Progenitor cell of endocrine pancreas (in vitro differentiated cells): ENCODE measurements around the gene SRGAP2C. TPM values are rescaled to one million over a fixed set of nuclear protein-coding genes. Genes with fewer than 3 reads are reported as not detected.
"Not testable (repeated sequence)": the region's sequence is repeated elsewhere in the genome, so short reads cannot be mapped to it uniquely, and the experiment has no call there.

Source experiments
- DNase-seq: peaks from one replicate; pipeline ENCODE4 v3.0.0; 2021; ENCODE audit warnings: low spot score; ENCODE audit not compliant: unreplicated experiment
- H3K27ac Mint-ChIP-seq: 2 replicates; pipeline ENCODE4 v1.8.0; 2021; ENCODE audit warnings: mild to moderate bottlenecking, moderate library complexity, mixed read lengths
- H3K27me3 Mint-ChIP-seq: 2 replicates; pipeline ENCODE4 v1.8.0; 2021; ENCODE audit warnings: mixed read lengths
- H3K36me3 Mint-ChIP-seq: 2 replicates; pipeline ENCODE4 v1.8.0; 2022; ENCODE audit warnings: mixed read lengths; ENCODE audit not compliant: insufficient read depth
- H3K4me1 Mint-ChIP-seq: 2 replicates; pipeline ENCODE4 v1.8.0; 2021; ENCODE audit warnings: low read depth, mixed read lengths
- H3K4me3 Mint-ChIP-seq: 2 replicates; pipeline ENCODE4 v1.8.0; 2021; ENCODE audit warnings: low read depth, mild to moderate bottlenecking, moderate library complexity, mixed read lengths
- H3K9me3 Mint-ChIP-seq: 2 replicates; pipeline ENCODE4 v1.8.0; 2021; ENCODE audit warnings: low read depth, mixed read lengths
- total RNA-seq: library from RNA; stranded (reverse); gene quantifications from 2 replicates; pipeline ENCODE4 v1.2.1, GENCODE V29; 2021

Gene SRGAP2C
- total RNA-seq, 1 donor from 2014 or later: 14.4 TPM

DNA sequence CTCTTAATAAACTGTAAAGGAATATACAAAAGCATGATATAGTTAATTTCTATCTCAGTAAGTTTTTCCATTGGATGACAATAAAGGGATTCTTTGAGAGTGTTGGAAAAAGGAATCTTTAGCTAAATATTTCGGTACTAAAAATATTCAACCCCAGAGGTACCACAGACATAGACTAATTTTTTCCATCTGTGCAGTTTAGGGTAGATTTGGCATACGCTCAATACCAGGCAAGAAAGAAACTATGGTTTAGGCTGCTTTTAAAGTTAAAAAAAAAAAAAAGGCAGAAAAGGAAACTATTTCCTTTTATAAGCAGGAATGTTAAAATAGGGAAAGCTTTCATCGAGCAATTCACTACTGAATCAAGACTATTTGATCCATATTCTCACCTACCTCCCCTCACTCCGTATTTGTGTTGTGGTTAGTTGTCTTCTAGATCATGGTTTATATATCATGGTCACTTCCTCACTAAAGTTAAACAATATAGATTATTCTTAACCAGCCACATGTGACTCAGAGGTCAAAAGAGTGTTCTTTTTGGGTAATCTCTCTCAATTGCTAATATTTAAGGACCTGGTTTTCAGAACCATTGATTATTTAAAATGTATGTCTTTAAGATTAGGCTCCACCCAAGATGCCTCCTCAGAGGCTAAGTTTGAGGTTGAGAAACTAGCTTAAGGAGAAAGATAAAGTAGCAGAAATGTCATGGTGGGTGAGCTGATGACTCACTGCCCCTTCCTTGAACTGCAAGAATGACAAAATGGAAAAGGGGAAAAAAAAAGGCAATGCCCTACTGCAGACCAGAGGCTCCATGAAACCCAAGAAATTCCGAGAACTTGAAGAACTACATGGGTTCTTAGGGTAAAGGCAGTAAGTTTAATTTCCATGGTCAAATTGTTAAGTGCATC, 20.7 kb upstream of the SRGAP2C start:
- not testable (repeated sequence) for H3K4me1 Mint-ChIP-seq, H3K9me3 Mint-ChIP-seq

GRCh38 chr1:121165296-121165695, 19.5 kb upstream of the SRGAP2C start:
- H3K27me3 Mint-ChIP-seq, H3K27ac Mint-ChIP-seq, H3K4me3 Mint-ChIP-seq, DNase-seq, H3K36me3 Mint-ChIP-seq, H3K4me1 Mint-ChIP-seq, H3K9me3 Mint-ChIP-seq: not testable (repeated sequence)

More for the DNA sequence above, 20.7 kb upstream of the SRGAP2C start:
- H3K27me3 Mint-ChIP-seq, DNase-seq, H3K4me3 Mint-ChIP-seq, H3K36me3 Mint-ChIP-seq, H3K27ac Mint-ChIP-seq: not testable (repeated sequence)

GRCh38 chr1:121167225-121167738, 17.5 kb upstream of the SRGAP2C start:
- not testable (repeated sequence) for H3K9me3 Mint-ChIP-seq, H3K4me3 Mint-ChIP-seq

GRCh38 chr1:121168152-121168668, 16.6 kb upstream of the SRGAP2C start:
- not testable (repeated sequence) for DNase-seq, H3K4me1 Mint-ChIP-seq, H3K4me3 Mint-ChIP-seq, H3K27me3 Mint-ChIP-seq, H3K36me3 Mint-ChIP-seq, H3K9me3 Mint-ChIP-seq, H3K27ac Mint-ChIP-seq

More at GRCh38 chr1:121167225-121167738, 17.5 kb upstream of the SRGAP2C start:
- H3K27me3 Mint-ChIP-seq, DNase-seq, H3K27ac Mint-ChIP-seq, H3K36me3 Mint-ChIP-seq, H3K4me1 Mint-ChIP-seq: not testable (repeated sequence)

DNA sequence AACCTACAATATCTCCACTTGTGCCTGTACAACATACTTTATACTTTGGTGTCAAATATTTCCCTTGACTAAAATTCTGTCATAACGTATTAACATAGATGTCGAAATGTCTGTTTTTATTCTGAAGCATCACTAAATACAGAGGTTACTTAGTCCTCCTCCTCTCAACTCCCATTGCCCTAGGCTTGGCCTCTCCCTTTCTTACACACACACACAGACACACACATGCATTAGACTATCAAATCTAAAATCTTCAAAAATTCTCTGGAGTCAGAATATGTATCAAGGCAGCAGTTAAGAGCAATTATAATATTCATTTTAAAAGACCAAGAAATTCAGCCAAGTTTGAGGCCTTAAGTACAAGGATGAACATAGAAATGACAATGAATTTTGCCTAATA, 8.1 kb upstream of the SRGAP2C start:
- not testable (repeated sequence) for DNase-seq, H3K9me3 Mint-ChIP-seq, H3K36me3 Mint-ChIP-seq, H3K4me3 Mint-ChIP-seq, H3K27me3 Mint-ChIP-seq, H3K27ac Mint-ChIP-seq, H3K4me1 Mint-ChIP-seq

GRCh38 chr1:121178197-121178596, 6.6 kb upstream of the SRGAP2C start:
- not testable (repeated sequence) for H3K9me3 Mint-ChIP-seq, H3K36me3 Mint-ChIP-seq, H3K27me3 Mint-ChIP-seq, DNase-seq, H3K27ac Mint-ChIP-seq, H3K4me3 Mint-ChIP-seq, H3K4me1 Mint-ChIP-seq

DNA sequence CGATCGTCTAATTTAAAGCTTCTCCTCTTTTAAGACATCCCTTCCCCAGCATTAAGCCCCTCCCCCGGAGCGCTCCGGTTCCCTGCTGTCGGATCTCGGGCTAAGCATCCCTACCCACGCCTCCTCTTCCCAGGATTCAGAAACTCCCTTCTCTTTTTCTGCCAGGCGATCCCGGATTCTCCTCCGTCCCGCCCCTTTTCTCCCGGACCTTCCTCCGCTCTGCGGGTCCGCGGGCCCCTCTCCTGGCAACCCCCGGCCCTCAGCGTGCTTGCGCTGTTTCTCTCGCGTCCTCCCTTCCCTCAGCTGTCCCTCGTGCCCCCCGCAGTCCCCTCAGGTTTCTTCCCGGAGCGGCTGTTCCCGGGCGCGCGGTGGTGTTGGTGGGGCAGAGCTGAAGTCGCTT, 908 bp upstream of the SRGAP2C start:
- H3K27ac Mint-ChIP-seq, H3K9me3 Mint-ChIP-seq, H3K4me1 Mint-ChIP-seq, H3K27me3 Mint-ChIP-seq, H3K36me3 Mint-ChIP-seq, H3K4me3 Mint-ChIP-seq, DNase-seq: not testable (repeated sequence)

- not testable (repeated sequence) for DNase-seq, H3K27ac Mint-ChIP-seq, H3K27me3 Mint-ChIP-seq, H3K36me3 Mint-ChIP-seq, H3K9me3 Mint-ChIP-seq, H3K4me1 Mint-ChIP-seq
- peak overlapping the region; percentile 85 for H3K4me3 Mint-ChIP-seq
These were observed 449 bp downstream of the SRGAP2C start for GRCh38 chr1:121185140-121185708.

DNA sequence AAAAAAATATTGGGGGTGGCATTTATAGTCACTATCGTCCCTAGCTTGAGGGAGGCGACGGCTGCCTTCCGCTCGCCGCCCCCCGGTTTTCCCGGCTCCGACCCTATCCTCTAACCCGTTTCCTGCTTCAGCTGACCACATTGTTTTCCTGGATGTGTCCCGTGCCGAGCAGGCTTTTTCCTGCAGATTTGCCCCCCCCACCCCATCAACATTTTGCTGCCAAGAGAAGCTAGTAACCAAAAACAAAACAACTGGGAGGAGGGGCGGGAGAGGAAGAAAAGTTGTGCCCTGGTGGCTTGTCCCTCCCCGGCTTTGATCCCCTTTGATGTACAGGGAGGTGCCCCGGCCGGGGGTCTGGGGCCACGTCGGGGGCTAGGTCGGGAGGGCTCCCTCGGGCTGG, 1.4 kb downstream of the SRGAP2C start:
- H3K4me1 Mint-ChIP-seq, H3K27me3 Mint-ChIP-seq, H3K27ac Mint-ChIP-seq, DNase-seq, H3K9me3 Mint-ChIP-seq, H3K36me3 Mint-ChIP-seq, H3K4me3 Mint-ChIP-seq: not testable (repeated sequence)

DNA sequence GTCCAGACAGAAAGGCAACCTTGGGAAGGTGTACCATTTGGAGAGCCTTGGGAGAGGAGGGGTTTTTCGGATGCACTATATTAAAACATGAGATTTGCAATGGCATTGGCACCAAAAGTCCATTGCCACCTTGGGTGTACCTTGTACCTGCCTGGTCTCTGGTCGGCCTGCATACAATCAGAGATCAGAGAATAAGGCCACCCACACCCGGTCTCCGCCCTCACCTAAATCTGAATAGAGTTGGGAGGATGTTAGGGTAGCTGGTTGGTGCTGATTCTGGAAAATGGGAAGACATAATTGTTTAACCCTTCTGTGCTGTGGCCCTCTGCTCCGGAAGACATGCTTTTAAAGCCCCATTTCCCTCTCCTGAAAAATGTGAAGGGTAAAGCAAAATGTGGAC, 3.1 kb downstream of the SRGAP2C start:
- H3K9me3 Mint-ChIP-seq, H3K27ac Mint-ChIP-seq, H3K4me3 Mint-ChIP-seq, H3K4me1 Mint-ChIP-seq, DNase-seq, H3K27me3 Mint-ChIP-seq, H3K36me3 Mint-ChIP-seq: not testable (repeated sequence)

- DNase-seq, H3K9me3 Mint-ChIP-seq, H3K27ac Mint-ChIP-seq, H3K36me3 Mint-ChIP-seq, H3K27me3 Mint-ChIP-seq, H3K4me1 Mint-ChIP-seq, H3K4me3 Mint-ChIP-seq: not testable (repeated sequence)
These were observed 7.7 kb downstream of the SRGAP2C start for GRCh38 chr1:121192512-121192911.

GRCh38 chr1:121197095-121197882, 12.5 kb downstream of the SRGAP2C start:
- not testable (repeated sequence) for H3K9me3 Mint-ChIP-seq, DNase-seq, H3K4me3 Mint-ChIP-seq, H3K4me1 Mint-ChIP-seq, H3K27ac Mint-ChIP-seq, H3K36me3 Mint-ChIP-seq, H3K27me3 Mint-ChIP-seq
